Right atrium auricular region (tissue), 2 donors: ENCODE results near the gene APOL1. TPM values are rescaled to one million over a fixed set of nuclear protein-coding genes. Genes with fewer than 3 reads are reported as not detected.

Experiments used
- DNase-seq: peaks from one replicate; pipeline ENCODE4 v3.0.0-alpha.2; 2019; ENCODE audit warnings: low spot score
- H3K27ac ChIP-seq, 2 donors: fragments of 200-600 bp; sonication (generic); 1 replicate in 1 of 2; 2 replicates in 1 of 2; pipeline ENCODE4 v1.5.1; 2016 to 2019
- H3K27me3 ChIP-seq, 2 donors: fragments of 200-600 bp; sonication (generic); one replicate each; pipeline versions ENCODE4 v1.5.1 to v1.6.0; 2017 to 2019
- H3K36me3 ChIP-seq: fragments of 200-600 bp; sonication (generic); one replicate; pipeline ENCODE4 v1.5.1; 2016
- H3K4me1 ChIP-seq, 2 donors: fragments of 200-600 bp; sonication (generic); one replicate each; pipeline versions ENCODE4 v1.5.1 to v1.6.0; 2017 to 2019
- H3K4me3 ChIP-seq, 2 donors: fragments of 200-600 bp; sonication (generic); 1 replicate in 1 of 2; 2 replicates in 1 of 2; pipeline ENCODE4 v1.5.1; 2017 to 2019; ENCODE audit warnings: mild to moderate bottlenecking in 1 of 2, moderate library complexity in 1 of 2
- H3K9me3 ChIP-seq, 2 donors: fragments of 200-600 bp; sonication (generic); one replicate each; pipeline ENCODE4 v1.5.1; 2019
- CTCF ChIP-seq, 2 donors: fragments of 200-600 bp; sonication (generic); IDR thresholded peaks; one replicate each; pipeline ENCODE4 v1.5.1; 2019; ENCODE audit warnings: antibody characterized with exemption in 2 of 2
- total RNA-seq, 2 donors: library from RNA; depleted of rRNA; stranded (reverse); fragments of >200 nt; gene quantifications; one replicate each; pipeline ENCODE4 v1.1.0, GENCODE V29; 2016

Gene APOL1
- total RNA-seq, 2 donors from 2014 or later = 10.7 to 18.1 TPM

DNA sequence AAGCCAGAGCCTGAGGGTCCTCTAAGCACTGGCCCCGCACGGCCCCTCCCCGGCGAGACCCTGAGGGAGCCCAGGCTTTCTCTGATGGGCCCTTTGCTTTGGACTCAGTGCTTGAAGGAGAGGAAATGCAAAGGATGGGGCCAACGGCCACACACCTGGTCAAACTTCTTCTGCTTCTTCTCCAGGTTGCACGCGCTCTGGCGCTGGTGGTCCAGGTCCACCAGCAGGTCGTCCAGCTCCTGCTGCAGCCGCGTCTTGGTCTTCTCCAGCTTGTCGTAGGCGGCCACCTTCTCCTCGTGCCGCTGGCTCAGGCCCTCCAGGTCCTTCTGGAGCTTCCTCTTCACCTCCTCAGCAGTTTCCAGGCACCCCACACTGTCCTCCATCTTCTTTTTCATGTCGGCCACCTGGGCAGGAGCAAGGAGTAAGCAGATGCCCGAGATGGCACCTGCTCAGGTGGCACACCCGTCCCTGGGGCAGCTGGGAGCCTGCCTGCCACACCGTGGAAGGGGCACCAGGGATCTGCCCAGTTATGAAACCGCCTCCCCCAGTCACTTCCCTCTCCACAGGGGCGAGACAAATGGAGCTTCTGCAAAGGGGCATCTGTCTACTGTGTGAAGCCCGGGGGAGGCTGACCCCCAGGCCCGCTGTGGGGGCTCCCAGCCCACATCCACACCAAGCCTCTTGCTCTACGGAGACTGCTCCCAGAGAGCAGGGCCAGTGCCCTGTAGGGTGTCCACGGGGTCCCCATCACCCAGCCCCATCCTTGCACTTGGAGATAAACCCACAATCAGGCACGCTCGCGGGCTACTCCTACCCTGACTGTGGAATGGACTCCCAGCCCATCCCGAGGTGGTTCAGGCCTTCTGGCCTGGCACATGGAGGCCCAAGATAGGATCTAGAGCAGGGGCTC is 39.2 kb downstream of the APOL1 start:
- H3K36me3 ChIP-seq = peaks cover 90% of the 10 kb centered on the region

GRCh38 chr22:36292823-36293530 is 40.0 kb downstream of the APOL1 start:
- TF ChIP-seq CTCF (IDR thresholded peaks at IDR 0.05) = no peak
- no peak for DNase-seq
- H3K4me3 ChIP-seq = no peak overlapping the region
- H3K4me1 ChIP-seq = no peaks in the 10 kb centered on the region
- no peaks in the 10 kb centered on the region for H3K27me3 ChIP-seq
- H3K27ac ChIP-seq = no peak overlapping the region
- no peaks in the 10 kb centered on the region for H3K9me3 ChIP-seq
- H3K36me3 ChIP-seq = peaks cover 90% of the 10 kb centered on the region

More for the DNA sequence above, 39.2 kb downstream of the APOL1 start:
- H3K27me3 ChIP-seq = no peaks in the 10 kb centered on the region
- H3K9me3 ChIP-seq = no peaks in the 10 kb centered on the region
- H3K4me3 ChIP-seq = no peak overlapping the region
- H3K27ac ChIP-seq = no peak overlapping the region
- DNase-seq = no peak
- no peak for TF ChIP-seq CTCF (IDR thresholded peaks at IDR 0.05)
- H3K4me1 ChIP-seq = no peaks in the 10 kb centered on the region

GRCh38 chr22:36293606-36294292 is 40.8 kb downstream of the APOL1 start:
- Histone ChIP-seq H3K36me3 (peaks cover 90% of the 10 kb centered on the region), H3K27ac (no peak overlapping the region), H3K27me3 (no peaks in the 10 kb centered on the region), H3K4me3 (no peak overlapping the region), H3K9me3 (no peaks in the 10 kb centered on the region), H3K4me1 (no peaks in the 10 kb centered on the region)
- no peak for DNase-seq
- TF ChIP-seq CTCF (IDR thresholded peaks at IDR 0.05) = no peak

GRCh38 chr22:36294293-36294620 is 41.3 kb downstream of the APOL1 start:
- H3K36me3 ChIP-seq = peaks cover 90% of the 10 kb centered on the region
- no peak overlapping the region for H3K27ac ChIP-seq
- no peaks in the 10 kb centered on the region for H3K27me3 ChIP-seq
- H3K4me1 ChIP-seq = no peaks in the 10 kb centered on the region
- no peaks in the 10 kb centered on the region for H3K9me3 ChIP-seq
- no peak for DNase-seq
- TF ChIP-seq CTCF (IDR thresholded peaks at IDR 0.05) = no peak
- no peak overlapping the region for H3K4me3 ChIP-seq

- no peak for TF ChIP-seq CTCF (IDR thresholded peaks at IDR 0.05)
- no peaks in the 10 kb centered on the region for H3K4me1 ChIP-seq
- H3K27me3 ChIP-seq = no peaks in the 10 kb centered on the region
- H3K27ac ChIP-seq = no peak overlapping the region
- H3K9me3 ChIP-seq = no peaks in the 10 kb centered on the region
- no peak for DNase-seq
- H3K36me3 ChIP-seq = peaks cover 90% of the 10 kb centered on the region
- H3K4me3 ChIP-seq = no peak overlapping the region
Measured at GRCh38 chr22:36294801-36295200, 41.9 kb downstream of the APOL1 start.
